Liver (tissue), 3 donors: ENCODE data around the gene PKIG.

Experiments
- GABPA ChIP-seq, 2 donors: IDR thresholded peaks in 1 of 2; conservative IDR thresholded peaks in 1 of 2; 2 replicates each; pipeline ENCODE4 v1.6.1; 2016; ENCODE audit warnings: antibody characterized with exemption in 2 of 2, mild to moderate bottlenecking in 1 of 2, moderate library complexity in 1 of 2
- TF ChIP-seq, protein P1 (sequence below): fragments of 150-350 bp; IDR thresholded peaks from 2 replicates; pipeline ENCODE4 v1.5.1; 2017; ENCODE audit warnings: improper control_type of control experiment, low read depth, low read length; ENCODE audit not compliant: missing input control
- donor health status: healthy.
- donor health status: healthy.

GRCh38 chr20:44549123-44549522 lies 33.3 kb upstream of the PKIG start:
- no peak for TF ChIP-seq GABPA (IDR thresholded peaks at IDR 0.05 in 1 of 2, conservative IDR thresholded peaks at IDR 0.05 in 1 of 2)
- TF ChIP-seq, protein P1, sequence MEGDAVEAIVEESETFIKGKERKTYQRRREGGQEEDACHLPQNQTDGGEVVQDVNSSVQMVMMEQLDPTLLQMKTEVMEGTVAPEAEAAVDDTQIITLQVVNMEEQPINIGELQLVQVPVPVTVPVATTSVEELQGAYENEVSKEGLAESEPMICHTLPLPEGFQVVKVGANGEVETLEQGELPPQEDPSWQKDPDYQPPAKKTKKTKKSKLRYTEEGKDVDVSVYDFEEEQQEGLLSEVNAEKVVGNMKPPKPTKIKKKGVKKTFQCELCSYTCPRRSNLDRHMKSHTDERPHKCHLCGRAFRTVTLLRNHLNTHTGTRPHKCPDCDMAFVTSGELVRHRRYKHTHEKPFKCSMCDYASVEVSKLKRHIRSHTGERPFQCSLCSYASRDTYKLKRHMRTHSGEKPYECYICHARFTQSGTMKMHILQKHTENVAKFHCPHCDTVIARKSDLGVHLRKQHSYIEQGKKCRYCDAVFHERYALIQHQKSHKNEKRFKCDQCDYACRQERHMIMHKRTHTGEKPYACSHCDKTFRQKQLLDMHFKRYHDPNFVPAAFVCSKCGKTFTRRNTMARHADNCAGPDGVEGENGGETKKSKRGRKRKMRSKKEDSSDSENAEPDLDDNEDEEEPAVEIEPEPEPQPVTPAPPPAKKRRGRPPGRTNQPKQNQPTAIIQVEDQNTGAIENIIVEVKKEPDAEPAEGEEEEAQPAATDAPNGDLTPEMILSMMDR: no peak
